NCI-H82 treated with DMSO at 0.1 percent for 48 hours (cell line): Measurements from ENCODE around the gene NCOR1.
A peak's percentile ranks its signal among the peaks of the same experiment; 100 is the strongest.

Experiments used
- DNase-seq: peaks from one replicate; lab custom pipeline; 2025; ENCODE audit not compliant: unreplicated experiment; lab: John Stamatoyannopoulos, UW

Gene NCOR1

DNA sequence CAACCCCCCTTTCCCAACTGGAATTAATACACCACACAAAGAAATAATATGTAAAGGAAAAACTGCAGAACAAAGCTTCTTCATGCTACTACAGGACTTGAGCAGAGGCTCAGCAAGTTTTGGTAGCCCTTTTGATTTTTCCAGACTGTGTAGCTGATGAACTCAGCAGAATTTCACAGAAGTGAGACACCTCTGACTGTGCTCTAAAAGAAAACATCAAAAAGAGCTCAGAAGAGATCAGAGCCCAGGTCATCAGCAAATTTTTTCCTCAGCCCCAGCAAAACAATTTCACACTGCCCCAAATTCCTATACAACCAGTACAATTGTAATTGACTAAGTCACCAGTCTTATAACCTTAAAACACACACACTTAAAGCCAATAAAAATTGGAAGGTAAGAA lies 177.7 kb downstream of the NCOR1 start:
- no peak for DNase-seq

DNA sequence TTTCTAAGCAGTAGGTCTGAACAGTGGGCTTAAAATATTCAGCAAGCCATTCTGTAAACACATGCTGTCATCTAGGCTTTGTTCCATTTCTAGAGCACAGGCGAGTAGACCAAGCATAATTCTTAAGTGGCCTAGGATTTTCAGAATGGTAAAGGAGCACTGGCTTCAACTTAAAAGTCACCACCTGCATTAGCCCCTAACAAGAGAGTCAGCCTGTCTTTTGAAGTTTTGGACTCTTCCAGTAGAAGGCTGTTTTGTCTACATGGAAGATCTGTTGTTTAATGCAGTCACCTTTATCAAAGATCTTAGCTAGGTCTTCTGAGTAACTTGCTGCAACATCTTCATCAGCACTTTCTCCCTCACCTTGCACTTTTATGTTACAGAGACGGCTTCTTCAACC lies 179.1 kb downstream of the NCOR1 start:
- DNase-seq, result no peak

DNA sequence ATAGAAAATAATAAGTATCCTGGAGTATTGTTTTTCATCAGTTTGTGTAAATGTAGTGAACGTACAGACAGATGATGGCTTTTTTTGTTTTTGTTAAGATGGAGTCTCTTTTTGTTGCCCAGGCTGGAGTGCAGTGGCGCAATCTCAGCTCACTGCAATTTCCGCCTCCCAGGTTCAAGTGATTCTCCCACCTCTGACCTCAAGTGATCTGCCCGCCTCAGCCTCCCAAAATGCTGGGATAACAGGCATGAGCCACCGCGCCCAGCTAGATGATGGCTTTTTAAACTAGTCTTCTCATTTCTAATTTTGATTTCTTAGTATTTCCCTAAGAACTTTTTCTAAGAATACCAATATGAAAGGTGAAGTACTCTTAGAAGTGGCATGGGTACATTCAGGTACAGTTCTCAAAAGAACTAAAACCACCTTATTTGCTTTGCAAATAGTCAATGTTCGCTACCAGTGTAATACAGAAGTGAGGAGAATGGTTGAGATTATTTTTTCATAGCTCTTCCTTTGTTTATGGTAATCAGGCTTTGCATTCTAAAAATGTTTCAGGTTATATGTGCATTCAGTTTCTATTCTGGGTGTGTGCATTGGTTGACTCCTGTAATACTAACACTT lies 181.5 kb downstream of the NCOR1 start:
- no peak for DNase-seq

DNA sequence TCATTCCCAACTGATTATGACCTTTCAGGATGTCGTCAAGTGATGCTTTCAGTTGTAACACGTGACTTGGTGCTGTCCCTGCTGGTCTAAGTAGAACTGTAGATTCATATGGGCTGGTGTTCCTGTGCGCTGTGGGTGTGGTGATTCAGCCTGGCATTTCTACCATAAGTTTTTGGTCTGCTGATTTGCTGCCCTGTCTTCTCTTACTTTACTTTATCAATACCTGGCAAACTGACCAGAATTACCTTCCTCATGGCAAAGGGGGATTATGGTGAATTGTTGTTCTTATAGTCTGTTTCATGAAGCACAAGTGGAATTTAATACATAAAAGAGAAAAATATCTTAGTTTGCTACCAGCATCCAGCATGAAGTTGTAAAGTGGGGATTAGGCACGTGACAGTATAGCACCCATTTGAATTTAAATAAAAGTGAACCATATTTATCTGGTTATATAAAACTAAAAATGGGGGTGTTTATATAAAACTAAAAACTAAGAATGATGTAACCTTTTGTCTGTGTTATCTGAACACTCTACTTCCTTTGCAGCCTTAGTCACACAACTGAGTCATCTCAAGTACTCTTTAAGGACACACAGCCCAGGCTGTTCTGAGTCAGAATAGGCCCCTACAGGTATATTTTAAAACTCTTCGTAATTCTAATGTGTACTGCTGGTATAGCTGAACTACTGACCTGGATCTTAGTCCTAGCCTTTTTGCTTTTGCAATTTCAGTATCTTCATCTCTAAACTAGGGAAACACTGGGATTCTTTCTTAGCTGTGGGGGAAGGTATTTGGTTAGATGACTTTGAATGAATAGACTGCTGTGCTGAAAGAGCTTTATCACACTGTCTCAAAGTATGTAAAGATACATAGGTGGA lies 187.4 kb downstream of the NCOR1 start:
- DNase-seq, result no peak

DNA sequence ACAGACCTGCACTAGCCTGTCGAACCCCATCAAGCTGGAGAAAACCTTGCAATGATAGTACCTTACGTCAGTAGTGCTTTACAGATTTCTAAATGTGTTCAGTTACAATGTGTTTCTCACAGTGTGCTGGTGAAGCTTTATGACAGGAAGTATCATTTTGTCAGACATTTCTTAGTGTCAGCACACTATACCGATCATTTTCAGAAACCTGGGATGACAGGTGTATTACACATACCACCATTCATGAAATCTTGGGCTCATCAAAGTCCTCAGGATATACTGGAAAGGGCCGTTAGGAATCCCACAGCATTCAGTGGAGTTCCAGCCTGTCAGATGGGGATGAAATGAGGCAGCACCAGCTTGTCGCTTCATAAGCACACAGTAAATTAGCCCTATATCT lies 188.4 kb downstream of the NCOR1 start:
- DNase-seq, result no peak

DNA sequence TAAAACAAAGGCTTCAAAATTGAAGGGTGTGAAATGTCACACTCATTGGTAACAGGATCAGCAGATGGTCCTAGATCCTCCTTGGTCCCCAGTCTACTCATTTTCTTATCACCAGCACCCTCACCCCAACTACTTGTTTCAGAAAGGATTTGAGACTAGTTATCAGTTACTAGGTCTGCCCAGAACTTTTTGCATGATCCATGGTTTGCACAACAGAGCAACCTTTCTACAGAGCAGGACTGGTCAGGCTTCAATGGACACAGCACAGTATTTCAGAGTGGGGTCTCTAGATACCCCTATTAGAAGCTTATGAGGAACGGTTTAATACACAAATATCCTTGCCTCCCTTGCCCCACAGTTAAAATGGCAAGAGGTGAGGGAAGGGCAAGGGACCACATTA lies 190.1 kb downstream of the NCOR1 start:
- DNase-seq, result no peak

DNA sequence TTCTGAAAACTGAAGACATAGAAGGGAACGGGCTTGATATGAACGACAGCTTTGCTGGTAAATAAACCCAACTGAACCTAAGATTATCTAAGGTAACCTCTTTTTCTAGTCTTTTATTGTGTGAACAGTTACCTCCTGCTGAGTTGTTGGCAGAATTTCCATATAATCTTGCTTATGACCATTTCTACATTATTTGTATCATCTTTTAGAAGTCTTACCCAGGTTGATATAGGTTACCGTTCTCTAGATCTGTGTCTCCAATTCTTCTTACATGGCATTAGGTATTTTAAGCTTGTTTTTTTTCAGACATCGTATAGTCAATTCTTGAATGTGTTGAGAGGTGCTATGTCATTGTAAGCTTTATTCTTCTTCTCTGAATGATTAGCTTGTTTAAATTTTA lies 191.5 kb downstream of the NCOR1 start:
- no peak for DNase-seq

DNA sequence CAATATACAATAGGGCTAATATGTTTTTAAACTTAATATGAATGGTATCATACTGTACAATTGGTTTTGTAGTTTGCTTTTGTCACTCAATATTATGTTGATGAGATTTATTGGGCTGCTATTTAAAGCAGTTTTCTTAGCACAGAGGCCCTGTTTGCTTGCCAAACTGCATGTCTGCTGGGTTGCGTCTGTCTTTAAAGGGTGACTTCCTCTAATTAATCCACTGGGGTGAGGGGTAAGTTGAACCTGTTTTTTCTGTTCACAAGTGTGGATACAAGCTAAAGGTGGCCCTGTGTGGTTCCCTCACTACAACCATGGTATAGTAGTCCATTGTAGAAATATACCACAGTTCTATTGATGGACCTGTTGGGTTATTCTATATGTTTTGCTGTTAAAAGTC lies 196.0 kb downstream of the NCOR1 start:
- DNase-seq, result no peak

DNA sequence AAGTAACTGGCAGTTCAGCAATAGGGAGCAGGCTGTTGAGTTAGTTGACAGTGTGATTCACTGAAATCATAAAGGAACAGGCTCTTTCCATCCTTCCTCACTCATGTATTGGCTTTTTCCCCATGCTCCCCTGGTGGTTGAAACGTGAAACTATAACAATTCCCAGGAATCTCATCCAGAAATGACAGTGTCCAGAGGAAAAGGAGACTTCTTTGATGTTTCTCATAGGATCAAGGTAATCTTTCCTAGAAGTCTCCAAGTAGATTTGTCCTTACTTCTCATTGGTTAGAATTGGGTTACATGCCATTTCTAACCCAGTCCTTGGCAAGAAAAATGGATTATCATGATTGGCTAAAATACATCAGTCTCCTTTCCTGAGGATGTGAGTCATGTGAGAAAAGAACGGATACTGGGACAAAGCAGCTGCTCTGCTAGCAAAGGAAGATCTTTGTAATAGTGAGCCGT lies 201.4 kb downstream of the NCOR1 start:
- no peak for DNase-seq

DNA sequence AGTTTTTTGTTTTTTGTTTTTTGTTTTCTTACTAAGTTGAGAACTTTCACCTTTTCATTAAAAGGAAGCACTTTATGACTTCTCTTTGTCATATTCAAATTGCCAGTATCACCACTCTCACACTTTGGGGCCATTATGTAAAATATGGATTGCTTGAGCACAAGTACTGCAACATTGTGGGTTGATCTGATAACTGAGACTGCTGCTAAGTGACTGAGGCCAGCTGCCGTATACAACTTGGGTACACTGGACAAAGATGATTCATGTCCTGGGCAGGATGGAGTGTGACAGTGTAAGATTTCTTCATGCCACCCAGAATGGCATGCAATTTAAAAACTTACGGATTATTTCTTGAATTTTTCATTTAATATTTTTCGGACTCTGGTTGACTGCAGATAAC lies 207.9 kb downstream of the NCOR1 start:
- no peak for DNase-seq

DNA sequence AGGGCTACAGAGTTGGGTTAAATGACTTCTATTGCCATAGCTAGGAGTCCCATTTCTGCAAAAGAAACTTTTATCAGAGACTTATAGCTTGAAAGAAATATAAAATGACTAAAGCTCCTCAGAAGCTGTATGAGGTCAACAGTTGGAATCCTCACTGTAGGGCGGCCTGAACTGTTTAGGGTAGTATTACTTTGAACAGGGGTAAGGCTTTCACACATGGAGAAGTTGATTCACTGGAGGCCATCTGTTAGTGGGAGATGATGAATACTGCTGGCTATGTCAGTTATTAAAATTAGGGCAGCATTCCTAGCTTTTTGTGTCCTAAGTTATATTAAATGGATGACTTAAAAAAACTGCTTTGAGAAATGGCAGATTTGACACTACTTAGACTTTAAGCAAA lies 209.7 kb downstream of the NCOR1 start:
- no peak for DNase-seq

DNA sequence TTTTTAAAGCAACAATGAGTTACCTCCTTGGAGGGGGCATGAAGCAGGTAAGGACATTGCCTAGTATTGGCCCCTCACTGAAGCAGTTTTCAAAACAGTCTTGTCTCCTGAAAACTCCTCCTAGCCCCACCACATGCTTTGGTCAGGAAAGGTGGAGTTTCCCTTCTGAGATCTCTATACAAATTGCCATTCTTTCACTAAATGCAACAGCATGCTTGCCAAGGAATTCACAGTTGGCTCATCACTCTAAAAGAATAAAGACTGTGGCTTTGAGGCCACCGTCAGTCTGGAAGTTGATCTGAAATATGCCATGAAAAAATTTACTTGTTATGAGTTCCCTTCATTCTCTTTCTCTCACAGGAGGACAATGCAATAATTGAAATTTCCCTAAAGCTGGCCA lies 211.5 kb downstream of the NCOR1 start:
- DNase-seq, result no peak

DNA sequence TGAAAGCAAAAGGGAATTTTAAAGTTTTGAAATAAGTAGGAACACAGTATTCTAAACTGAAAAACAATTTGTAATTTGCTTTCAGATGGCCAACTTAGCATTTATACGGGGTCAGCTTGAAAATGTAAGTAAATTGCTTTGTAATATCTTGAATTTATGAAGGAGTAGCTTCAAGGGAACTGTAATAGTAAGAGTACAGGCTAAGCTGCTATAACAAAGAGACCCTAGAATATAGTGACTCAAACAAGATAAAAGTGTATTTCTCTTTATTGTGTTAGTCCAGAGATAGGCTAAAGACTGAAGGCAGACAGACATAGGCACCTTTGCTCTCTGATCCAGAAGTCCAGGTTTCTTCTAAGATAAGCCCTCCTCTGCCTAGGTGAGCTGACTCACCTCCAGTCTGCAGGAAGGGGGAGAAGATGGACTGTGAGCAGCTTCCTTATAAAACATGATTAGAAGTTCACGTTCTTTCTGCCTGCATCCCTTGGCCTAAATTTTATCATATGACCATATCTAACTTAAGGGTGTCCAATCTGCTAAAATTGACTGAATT lies 212.6 kb downstream of the NCOR1 start:
- DNase-seq, result no peak

DNA sequence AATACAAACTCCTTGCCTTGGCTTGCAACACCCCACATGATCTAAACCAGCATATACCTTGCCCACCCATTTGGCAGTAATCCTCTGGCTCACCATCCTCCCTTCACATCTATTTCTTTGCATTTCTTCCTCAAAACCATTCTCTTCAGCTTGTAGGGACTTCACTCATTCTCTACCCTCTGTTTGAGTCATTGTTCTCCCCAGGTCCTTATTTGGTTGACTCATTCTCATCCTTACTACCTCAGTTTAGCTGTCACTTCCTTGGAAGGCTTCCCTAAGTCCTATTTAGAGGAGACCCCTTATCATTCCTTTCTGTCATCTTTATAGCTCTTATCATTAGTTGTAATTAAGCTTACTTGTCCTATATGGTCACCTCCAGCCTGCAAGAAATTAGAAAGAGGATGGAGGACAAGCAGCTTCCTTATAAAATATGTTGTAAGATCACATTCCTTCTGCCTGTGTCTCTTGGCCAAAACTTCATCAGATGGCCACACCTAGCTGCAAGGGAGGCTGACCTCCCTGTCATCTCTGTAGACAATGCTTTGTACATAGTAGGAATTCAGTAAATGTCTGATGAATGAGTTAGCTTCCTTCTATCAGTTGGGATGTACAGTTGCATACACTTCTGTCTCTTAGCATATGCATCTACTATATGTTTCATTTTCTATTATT lies 214.0 kb downstream of the NCOR1 start:
- DNase-seq, result no peak

DNA sequence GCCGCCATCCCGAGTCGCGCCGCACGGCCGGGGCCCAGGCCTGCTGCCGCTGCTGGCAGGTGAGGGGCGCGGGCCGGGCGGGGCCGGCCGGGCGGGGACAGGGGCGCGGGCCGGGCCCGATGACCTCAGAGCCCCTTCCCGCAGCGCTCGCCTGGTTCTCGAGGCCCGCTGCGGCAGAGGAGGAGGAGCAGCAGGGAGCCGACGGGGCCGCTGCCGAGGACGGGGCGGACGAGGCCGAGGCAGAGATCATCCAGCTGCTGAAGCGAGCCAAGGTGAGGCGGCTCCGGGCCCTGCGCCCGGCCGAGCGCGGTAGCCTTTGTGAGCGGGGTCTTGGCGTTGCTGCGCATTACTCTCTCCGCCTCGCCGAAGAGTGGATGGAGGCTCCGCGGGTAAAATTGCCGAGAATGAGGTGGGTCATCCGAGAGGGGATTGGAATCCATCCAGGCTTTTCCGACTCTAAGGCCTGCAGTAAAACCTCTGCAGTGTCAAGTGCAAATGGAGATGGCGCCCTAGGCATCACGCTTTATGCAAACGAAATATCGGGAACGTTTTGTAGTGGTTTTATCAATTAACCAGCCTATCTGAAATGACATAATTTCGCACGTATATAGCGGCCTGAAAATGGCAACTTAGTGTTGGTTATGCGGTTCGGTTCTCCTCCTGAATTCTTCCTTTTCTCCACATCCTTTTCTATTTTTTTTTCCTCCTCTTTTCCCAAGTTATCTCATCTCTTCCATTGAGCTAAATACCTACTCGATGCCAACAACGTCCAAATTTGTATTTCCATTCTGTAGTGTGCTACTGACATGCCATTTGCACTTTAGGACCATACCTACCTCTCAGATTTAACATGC lies 215.1 kb downstream of the NCOR1 start:
- DNase-seq, result no peak

DNA sequence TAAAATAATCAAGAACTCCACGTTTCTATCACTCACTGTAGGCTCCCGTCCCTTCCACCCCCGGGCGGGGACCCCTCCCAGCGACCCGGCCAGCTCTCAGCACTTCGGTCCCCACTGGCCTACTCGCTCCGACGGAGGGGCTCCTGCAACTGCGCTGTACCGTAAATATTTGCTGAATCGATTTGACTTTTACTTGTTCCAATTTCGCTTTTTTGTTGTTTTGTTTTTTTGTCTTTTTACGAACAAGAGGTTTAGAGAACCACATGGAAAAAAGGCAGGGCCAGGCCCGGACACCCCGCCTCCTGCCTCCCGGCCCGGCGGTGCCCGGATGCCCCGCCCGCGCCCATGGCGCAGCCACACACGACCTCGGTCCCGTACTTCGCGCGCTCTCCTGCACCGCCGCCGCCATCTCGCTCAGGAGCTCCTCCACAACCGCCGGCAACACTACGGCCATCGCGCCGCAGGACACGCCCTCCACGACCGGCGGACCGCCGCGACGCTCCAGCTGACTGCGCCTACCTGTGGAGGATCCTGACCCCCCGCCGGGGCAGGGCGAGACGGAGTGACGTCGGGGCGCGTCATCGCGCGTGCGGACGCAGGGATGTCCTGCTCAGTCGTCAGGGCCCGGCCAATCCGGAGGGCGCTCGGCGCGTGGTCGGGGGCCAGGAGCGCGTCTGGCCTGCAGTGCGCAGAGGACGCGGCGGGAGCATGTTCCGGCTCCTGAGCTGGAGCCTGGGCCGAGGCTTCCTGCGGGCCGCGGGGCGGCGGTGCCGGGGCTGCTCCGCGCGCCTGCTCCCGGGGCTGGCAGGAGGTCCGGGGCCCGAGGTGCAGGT lies 216.0 kb downstream of the NCOR1 start, which contains the start of the genes TTC19 and ZSWIM7:
Gene TTC19, plus strand, starts transcription at position 684 of the 833 bp plus-strand sequence. Its CDS starts 25 bp downstream, at position 709.
Gene ZSWIM7, minus strand, starts transcription at position 564 of the 833 bp plus-strand sequence. Its CDS starts 110 bp downstream, at position 454.
- peak; percentile 86 for DNase-seq

DNA sequence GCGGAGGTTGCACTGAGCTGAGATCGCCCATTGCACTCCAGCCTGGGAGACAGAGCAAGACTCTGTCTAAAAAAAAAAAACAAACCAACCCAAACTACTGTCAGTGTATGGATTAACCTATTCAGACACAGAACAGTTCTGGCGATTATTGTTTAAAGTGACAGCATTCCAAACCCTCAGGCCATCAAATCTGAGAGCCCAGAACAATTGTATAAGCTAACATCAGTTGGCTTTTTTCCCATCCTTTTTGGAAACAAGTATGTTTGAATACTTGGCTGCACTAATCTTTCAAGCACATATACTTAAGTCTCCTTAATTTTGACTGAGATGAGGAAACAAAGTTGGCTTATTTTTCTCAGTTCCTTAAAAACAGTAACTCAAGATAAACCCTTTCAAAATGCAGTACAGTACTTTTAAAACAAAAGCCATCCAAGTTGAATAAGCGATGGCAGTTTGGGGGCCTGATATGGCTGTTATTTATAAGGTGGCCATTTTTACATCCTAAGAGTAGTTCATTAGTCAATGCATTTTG lies 217.2 kb downstream of the NCOR1 start:
- no peak for DNase-seq

DNA sequence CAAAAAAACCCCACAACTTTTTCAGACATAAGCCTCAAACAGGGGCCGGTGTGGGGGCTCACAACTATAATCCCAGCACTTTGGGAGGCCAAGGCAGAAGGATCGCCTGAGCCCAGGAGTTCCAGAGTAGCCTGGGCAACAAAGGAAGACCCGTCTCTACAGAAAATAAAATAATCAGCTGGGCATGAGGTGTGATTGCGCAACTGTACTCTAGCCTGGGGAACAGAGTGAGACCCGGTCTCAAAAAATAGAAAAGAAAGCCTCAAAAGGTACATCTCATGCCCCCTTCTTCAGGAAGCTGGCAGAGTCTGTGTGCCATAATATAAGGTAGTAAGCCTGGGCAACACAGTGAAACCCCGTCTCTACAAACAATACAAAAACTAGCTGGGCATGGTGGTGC lies 219.0 kb downstream of the NCOR1 start:
- no peak for DNase-seq
